OCI-LY1 (cell line): ENCODE measurements around the gene LDLRAD4.

ENCODE experiments used
- CTCF ChIP-seq: fragments of 200-600 bp; sonication (generic), shearing (Covaris generic); IDR thresholded peaks from 2 replicates; pipeline ENCODE4 v1.5.1; 2017; ENCODE audit warnings: mild to moderate bottlenecking, antibody characterized with exemption, low read length, moderate library complexity, mixed read lengths
- EZH2 ChIP-seq: fragments of 200-600 bp; sonication (generic), shearing (Covaris generic); IDR thresholded peaks from 2 replicates; pipeline ENCODE4 v1.8.0; 2017; ENCODE audit warnings: borderline replicate concordance, mixed run types, mild to moderate bottlenecking, antibody characterized with exemption, low read length, moderate library complexity, mixed read lengths

DNA sequence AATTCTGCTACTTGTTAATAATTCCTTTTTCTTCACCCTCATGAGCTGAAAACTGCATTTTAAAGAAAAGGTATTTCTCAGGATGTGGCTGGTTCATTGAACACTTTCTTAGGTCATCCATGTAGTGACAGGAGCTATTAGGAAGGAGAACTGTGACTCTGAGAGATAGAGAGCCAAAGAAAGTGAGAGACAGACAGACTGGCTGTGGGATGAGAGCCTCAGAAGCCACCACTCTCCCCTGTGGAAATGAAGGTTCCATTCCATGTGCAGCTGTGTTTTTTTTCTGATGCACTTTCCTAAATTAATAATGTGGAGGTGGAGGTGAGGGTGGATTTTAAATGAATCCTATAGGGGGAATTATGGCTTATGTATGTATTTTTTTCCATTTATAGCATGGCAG, 394.5 kb downstream of the LDLRAD4 start:
- TF ChIP-seq CTCF (no peak), EZH2 (no peak)
